K562 (cell line): ENCODE data around the gene PRRT1. TPM values are rescaled to one million over a fixed set of nuclear protein-coding genes. Genes with fewer than 3 reads are reported as not detected.

Experiments
- CREB3 ChIP-seq: fragments of 450-650 bp; conservative IDR thresholded peaks from 2 replicates; pipeline ENCODE4 v1.6.1; 2016; ENCODE audit warnings: missing genetic modification characterization, low read depth, mild to moderate bottlenecking, missing compliant biosample characterization, moderate library complexity
- E2F5 ChIP-seq: sonication (generic); formaldehyde crosslinking; IDR thresholded peaks from 2 replicates; pipeline ENCODE4 v1.8.0; 2022; ENCODE audit warnings: mild to moderate bottlenecking, missing genetic modification reagents
- E4F1 ChIP-seq: fragments of 250-450 bp; sonication (Bioruptor Pico); IDR thresholded peaks from 2 replicates; pipeline ENCODE4 v1.5.0; 2021; ENCODE audit warnings: mild to moderate bottlenecking, borderline replicate concordance
- LCOR ChIP-seq: sonication (generic); formaldehyde crosslinking; IDR thresholded peaks from 2 replicates; pipeline ENCODE4 v1.8.0; 2022; ENCODE audit warnings: mild to moderate bottlenecking, missing genetic modification reagents
- PREB ChIP-seq: sonication (generic); formaldehyde crosslinking; IDR thresholded peaks from 2 replicates; pipeline ENCODE4 v1.8.1; 2023; ENCODE audit warnings: mild to moderate bottlenecking, missing genetic modification reagents
- RUNX1 ChIP-seq: sonication (generic); IDR thresholded peaks from 2 replicates; pipeline ENCODE4 v1.6.1; 2016; ENCODE audit warnings: antibody characterized with exemption, low read depth
- SMARCC2 ChIP-seq: fragments of 450-650 bp; IDR thresholded peaks from 2 replicates; pipeline ENCODE4 v1.6.1; 2017; ENCODE audit warnings: antibody characterized with exemption, moderate library complexity, mild to moderate bottlenecking, low read depth
- THAP7 ChIP-seq: fragments of 250-450 bp; sonication (Bioruptor Pico); IDR thresholded peaks from 2 replicates; pipeline ENCODE4 v1.5.0; 2021
- USF1 ChIP-seq: sonication (generic); formaldehyde crosslinking; IDR thresholded peaks from 2 replicates; pipeline ENCODE4 v1.9.0; 2022; ENCODE audit warnings: mild to moderate bottlenecking, missing genetic modification reagents
- ZNF24 ChIP-seq: fragments of 450-650 bp; IDR thresholded peaks from 2 replicates; pipeline ENCODE4 v1.6.1; 2016
- ZNF347 ChIP-seq: fragments of 450-650 bp; formaldehyde crosslinking; IDR thresholded peaks from 2 replicates; pipeline ENCODE4 v1.4.0; 2020; ENCODE audit warnings: low read depth, mild to moderate bottlenecking, moderate library complexity
- polyA plus RNA-seq, 8 experiments: library from polyadenylated mRNA; depleted of rRNA in 4 of 8; stranded (reverse) in 5 of 8; unstranded in 3 of 8; fragments of >200 nt; fragmentation: Nextera tagmentation in 2 of 8; fragmentation: Illumina TruSeq in 1 of 8; extraction: Ambion mirVana in 2 of 8; extraction: Trizol in 1 of 8; gene quantifications; 2 replicates each; pipeline versions ENCODE4 v1.2.1 to v1.2.3, GENCODE V29; 2011 to 2014; ENCODE audit warnings: inconsistent platforms in 1 of 8, missing spikeins in 1 of 8
- total RNA-seq, 7 experiments: library from RNA; depleted of rRNA in 6 of 7; stranded (reverse); fragments of >200 nt in 6 of 7; fragmentation: Illumina TruSeq in 2 of 7; extraction: Trizol in 2 of 7; gene quantifications; 2 replicates each; pipeline versions ENCODE4 v1.2.1 to v1.2.3, GENCODE V29; 2011 to 2021; ENCODE audit warnings: low replicate concordance in 1 of 7
- TF ChIP-seq, protein P1 (sequence below): sonication (generic); formaldehyde crosslinking; IDR thresholded peaks from 2 replicates; pipeline ENCODE4 v1.8.1; 2023; ENCODE audit warnings: missing genetic modification reagents, mild to moderate bottlenecking, borderline replicate concordance

PRRT1 gene
- total and polyA plus RNA-seq, 9 of the 15 experiments (the other 6 are each of a cell fraction or from before 2014, with no cell fraction given) = 0.14 to 3.5 (median 0.41) TPM

- no peak for TF ChIP-seq E4F1 (CRISPR knock-in tag)
- TF ChIP-seq RUNX1 = no peak
- TF ChIP-seq E2F5 = no peak
- no peak for TF ChIP-seq LCOR (CRISPR knock-in tag)
- TF ChIP-seq USF1 (CRISPR knock-in tag) = peak; percentile 86
- no peak for TF ChIP-seq CREB3 (tag)
- no peak for TF ChIP-seq PREB (CRISPR knock-in tag)
- no peak for TF ChIP-seq ZNF24
- no peak for TF ChIP-seq THAP7 (CRISPR knock-in tag)
- no peak for TF ChIP-seq ZNF347 (CRISPR knock-in tag)
- TF ChIP-seq, protein P1, sequence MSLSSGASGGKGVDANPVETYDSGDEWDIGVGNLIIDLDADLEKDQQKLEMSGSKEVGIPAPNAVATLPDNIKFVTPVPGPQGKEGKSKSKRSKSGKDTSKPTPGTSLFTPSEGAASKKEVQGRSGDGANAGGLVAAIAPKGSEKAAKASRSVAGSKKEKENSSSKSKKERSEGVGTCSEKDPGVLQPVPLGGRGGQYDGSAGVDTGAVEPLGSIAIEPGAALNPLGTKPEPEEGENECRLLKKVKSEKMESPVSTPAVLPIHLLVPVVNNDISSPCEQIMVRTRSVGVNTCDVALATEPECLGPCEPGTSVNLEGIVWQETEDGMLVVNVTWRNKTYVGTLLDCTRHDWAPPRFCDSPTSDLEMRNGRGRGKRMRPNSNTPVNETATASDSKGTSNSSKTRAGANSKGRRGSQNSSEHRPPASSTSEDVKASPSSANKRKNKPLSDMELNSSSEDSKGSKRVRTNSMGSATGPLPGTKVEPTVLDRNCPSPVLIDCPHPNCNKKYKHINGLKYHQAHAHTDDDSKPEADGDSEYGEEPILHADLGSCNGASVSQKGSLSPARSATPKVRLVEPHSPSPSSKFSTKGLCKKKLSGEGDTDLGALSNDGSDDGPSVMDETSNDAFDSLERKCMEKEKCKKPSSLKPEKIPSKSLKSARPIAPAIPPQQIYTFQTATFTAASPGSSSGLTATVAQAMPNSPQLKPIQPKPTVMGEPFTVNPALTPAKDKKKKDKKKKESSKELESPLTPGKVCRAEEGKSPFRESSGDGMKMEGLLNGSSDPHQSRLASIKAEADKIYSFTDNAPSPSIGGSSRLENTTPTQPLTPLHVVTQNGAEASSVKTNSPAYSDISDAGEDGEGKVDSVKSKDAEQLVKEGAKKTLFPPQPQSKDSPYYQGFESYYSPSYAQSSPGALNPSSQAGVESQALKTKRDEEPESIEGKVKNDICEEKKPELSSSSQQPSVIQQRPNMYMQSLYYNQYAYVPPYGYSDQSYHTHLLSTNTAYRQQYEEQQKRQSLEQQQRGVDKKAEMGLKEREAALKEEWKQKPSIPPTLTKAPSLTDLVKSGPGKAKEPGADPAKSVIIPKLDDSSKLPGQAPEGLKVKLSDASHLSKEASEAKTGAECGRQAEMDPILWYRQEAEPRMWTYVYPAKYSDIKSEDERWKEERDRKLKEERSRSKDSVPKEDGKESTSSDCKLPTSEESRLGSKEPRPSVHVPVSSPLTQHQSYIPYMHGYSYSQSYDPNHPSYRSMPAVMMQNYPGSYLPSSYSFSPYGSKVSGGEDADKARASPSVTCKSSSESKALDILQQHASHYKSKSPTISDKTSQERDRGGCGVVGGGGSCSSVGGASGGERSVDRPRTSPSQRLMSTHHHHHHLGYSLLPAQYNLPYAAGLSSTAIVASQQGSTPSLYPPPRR (CRISPR knock-in tag) = no peak
- TF ChIP-seq SMARCC2 = 0 out of 2 replicates have a peak, but pooled peaks have one; percentile 10
Observed at GRCh38 chr6:32178547-32179440, 27.1 kb upstream of the PRRT1 start (continued).
